DOHH2 (cell line): Measurements from ENCODE around the gene POM121L2.

ENCODE experiments used
- H3F3A ChIP-seq: fragments of 200-600 bp; sonication (generic), shearing (Covaris generic); 2 replicates; pipeline ENCODE4 v1.6.0; 2016; ENCODE audit warnings: antibody characterized with exemption, mild to moderate bottlenecking; ENCODE audit not compliant: control insufficient read depth, insufficient read depth
- H3K27ac ChIP-seq: fragments of 200-600 bp; sonication (generic); 2 replicates; pipeline ENCODE4 v1.5.1; 2014; ENCODE audit warnings: low read depth, mild to moderate bottlenecking, low read length, moderate library complexity
- H3K27me3 ChIP-seq: fragments of 200-600 bp; sonication (generic); 2 replicates; pipeline ENCODE4 v1.6.1; 2014; ENCODE audit warnings: mild to moderate bottlenecking, low read length, mixed read lengths; ENCODE audit not compliant: control insufficient read depth
- H3K36me3 ChIP-seq: fragments of 200-600 bp; sonication (generic); 2 replicates; pipeline ENCODE4 v1.6.1; 2014; ENCODE audit warnings: mild to moderate bottlenecking, low read length, moderate library complexity, mixed read lengths; ENCODE audit not compliant: control insufficient read depth
- H3K4me1 ChIP-seq: fragments of 200-600 bp; sonication (generic); 2 replicates; pipeline ENCODE4 v1.6.1; 2014; ENCODE audit warnings: mild to moderate bottlenecking, low read length, mixed read lengths; ENCODE audit not compliant: control insufficient read depth
- H3K4me2 ChIP-seq: fragments of 200-600 bp; sonication (generic); 2 replicates; pipeline ENCODE4 v1.6.0; 2014; ENCODE audit warnings: mild to moderate bottlenecking, low read length, moderate library complexity
- H3K4me3 ChIP-seq: fragments of 200-600 bp; sonication (generic); 2 replicates; pipeline ENCODE4 v1.5.1; 2014; ENCODE audit warnings: mild to moderate bottlenecking, low read length, mixed read lengths
- H3K79me2 ChIP-seq: fragments of 200-600 bp; sonication (generic); 2 replicates; pipeline ENCODE4 v1.6.1; 2014; ENCODE audit warnings: mild to moderate bottlenecking, low read length, mixed read lengths; ENCODE audit not compliant: control insufficient read depth
- H3K9me2 ChIP-seq: fragments of 200-600 bp; sonication (generic); replicated peaks from 2 replicates; pipeline ENCODE4 v1.6.1; 2014; ENCODE audit warnings: mild to moderate bottlenecking, low read length, mixed read lengths; ENCODE audit not compliant: control insufficient read depth
- H3K9me3 ChIP-seq: fragments of 200-600 bp; sonication (generic); 2 replicates; pipeline ENCODE4 v1.6.1; 2014; ENCODE audit warnings: antibody characterized with exemption, low read length, mixed read lengths; ENCODE audit not compliant: control insufficient read depth, insufficient read depth
- H4K20me1 ChIP-seq: fragments of 200-600 bp; sonication (generic); 2 replicates; pipeline ENCODE4 v1.6.0; 2014; ENCODE audit warnings: low read depth, mild to moderate bottlenecking, antibody characterized with exemption, low read length, moderate library complexity; ENCODE audit not compliant: control insufficient read depth, insufficient read depth
- CTCF ChIP-seq: fragments of 200-600 bp; sonication (generic); IDR thresholded peaks from one replicate; pipeline ENCODE4 v1.5.1; 2014; ENCODE audit warnings: antibody characterized with exemption, mild to moderate bottlenecking, low read depth, low read length; ENCODE audit not compliant: poor library complexity, severe bottlenecking
- EZH2phosphoT487 ChIP-seq: fragments of 200-600 bp; sonication (generic); IDR thresholded peaks from 2 replicates; pipeline ENCODE4 v1.6.1; 2017; ENCODE audit warnings: borderline replicate concordance, mild to moderate bottlenecking, antibody characterized with exemption, low read length, moderate library complexity, mixed read lengths

POM121L2 gene

DNA sequence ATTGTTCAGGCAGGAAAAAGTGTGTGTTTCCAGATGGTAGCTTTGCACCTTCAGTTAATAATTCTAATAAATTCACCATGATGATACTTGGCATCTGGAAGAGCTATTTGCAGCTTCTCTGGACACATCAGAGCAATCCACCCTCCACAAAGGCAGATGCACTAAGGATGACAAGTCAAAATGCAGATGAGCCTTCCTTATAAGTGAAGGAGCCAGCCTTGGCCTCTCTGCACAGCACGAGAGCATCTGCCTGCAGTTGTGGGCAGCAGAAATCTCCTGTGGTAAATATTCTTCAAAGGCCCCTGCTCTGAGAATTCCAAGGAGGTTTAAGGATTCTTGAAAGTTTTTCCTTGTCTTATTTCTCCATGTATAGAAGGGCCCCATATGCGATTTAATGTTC is 6.9 kb upstream of the POM121L2 start:
- Histone ChIP-seq H3K79me2 (no peaks in the 10 kb centered on the region), H3K27ac (no peak overlapping the region), H3K4me2 (no peak overlapping the region), H3K4me1 (no peaks in the 10 kb centered on the region), H3K4me3 (no peak overlapping the region), H3K9me2 (no peaks in the 10 kb centered on the region), H3F3A (no peaks in the 10 kb centered on the region), H3K27me3 (peaks cover 14% of the 10 kb centered on the region; the same call in 1 of the 2 replicates), H3K9me3 (no peaks in the 10 kb centered on the region), H4K20me1 (no peaks in the 10 kb centered on the region), H3K36me3 (no peaks in the 10 kb centered on the region)
- no peak for TF ChIP-seq CTCF
- no peak for TF ChIP-seq EZH2phosphoT487

DNA sequence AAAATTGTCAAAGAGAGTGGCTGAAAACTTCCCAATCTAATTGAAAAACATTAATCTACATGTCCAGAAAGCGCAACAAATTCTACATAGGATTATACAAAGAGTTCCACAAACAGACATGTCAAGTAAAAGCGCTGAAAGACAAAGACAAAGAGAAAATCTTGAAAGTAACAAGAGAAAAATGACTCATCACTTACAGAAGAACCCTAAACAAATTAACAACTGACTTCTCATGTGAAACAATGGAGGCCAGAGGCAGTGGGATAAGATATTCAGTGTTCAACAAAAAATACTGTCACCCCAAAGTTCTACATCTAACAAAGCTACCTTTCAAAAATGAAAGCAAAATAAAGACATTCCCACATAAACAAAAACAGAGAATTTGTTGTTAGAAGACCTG is 2.0 kb upstream of the POM121L2 start:
- Histone ChIP-seq H3K4me2 (no peak overlapping the region), H3F3A (no peaks in the 10 kb centered on the region), H3K4me1 (peaks cover 8% of the 10 kb centered on the region), H3K9me2 (no peaks in the 10 kb centered on the region), H3K9me3 (no peaks in the 10 kb centered on the region), H4K20me1 (no peaks in the 10 kb centered on the region), H3K27ac (no peak overlapping the region), H3K27me3 (peaks cover 21% of the 10 kb centered on the region; the same call in 1 of the 2 replicates), H3K36me3 (no peaks in the 10 kb centered on the region), H3K79me2 (no peaks in the 10 kb centered on the region), H3K4me3 (no peak overlapping the region)
- TF ChIP-seq EZH2phosphoT487 (no peak), CTCF (no peak)

DNA sequence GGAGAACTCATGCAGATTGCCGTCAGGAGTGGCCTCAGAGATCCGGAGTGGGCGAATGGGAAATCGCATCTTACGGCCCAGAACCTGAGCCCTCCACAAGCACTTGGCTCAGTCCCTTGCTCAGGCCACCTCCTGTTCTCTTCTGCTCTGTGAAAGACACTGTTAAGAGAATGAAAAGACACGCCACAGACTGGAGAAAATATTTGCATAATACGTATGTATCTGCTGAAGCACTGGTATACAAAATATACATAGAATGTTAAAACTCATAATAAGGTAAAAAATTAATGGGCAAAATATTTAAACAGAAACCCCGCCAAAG is 838 bp upstream of the POM121L2 start:
- H3K4me1 ChIP-seq = peaks cover 8% of the 10 kb centered on the region
- no peak for TF ChIP-seq EZH2phosphoT487
- no peak for TF ChIP-seq CTCF
- H3K9me3 ChIP-seq = no peaks in the 10 kb centered on the region
- no peak overlapping the region for H3K27ac ChIP-seq
- peaks cover 20% of the 10 kb centered on the region; the same call in 1 of the 2 replicates for H3K27me3 ChIP-seq
- no peaks in the 10 kb centered on the region for H3K9me2 ChIP-seq
- no peaks in the 10 kb centered on the region for H4K20me1 ChIP-seq
- H3F3A ChIP-seq = no peaks in the 10 kb centered on the region
- H3K4me2 ChIP-seq = peak overlapping the region; percentile 81
- H3K36me3 ChIP-seq = no peaks in the 10 kb centered on the region
- peak overlapping the region; percentile 75 for H3K4me3 ChIP-seq
- no peaks in the 10 kb centered on the region for H3K79me2 ChIP-seq

DNA sequence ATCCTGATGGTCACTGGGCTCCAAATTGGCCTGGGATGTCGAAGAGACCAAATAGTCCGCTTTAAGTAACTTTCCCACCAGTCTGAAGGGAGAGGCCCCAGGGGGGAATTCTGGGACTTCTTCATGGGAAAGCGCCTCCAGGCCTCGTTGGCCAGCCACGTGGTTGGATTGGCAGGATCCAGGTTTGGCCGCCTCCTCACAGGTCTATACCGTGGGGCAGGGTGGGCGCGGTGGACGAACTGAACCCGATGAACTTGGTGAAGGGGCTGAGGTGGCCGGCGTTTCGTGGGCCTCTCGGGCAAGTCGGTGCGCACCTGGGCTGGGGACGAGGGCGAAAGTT is 297 bp downstream of the POM121L2 start:
- H3K36me3 ChIP-seq = no peaks in the 10 kb centered on the region

More for the DNA sequence above, 297 bp downstream of the POM121L2 start:
- no peaks in the 10 kb centered on the region for H4K20me1 ChIP-seq
- no peaks in the 10 kb centered on the region for H3K9me2 ChIP-seq
- H3K9me3 ChIP-seq = no peaks in the 10 kb centered on the region
- H3K27me3 ChIP-seq = peaks cover 15% of the 10 kb centered on the region; the same call in 1 of the 2 replicates
- no peaks in the 10 kb centered on the region for H3F3A ChIP-seq
- 0 out of 2 replicates have a peak overlapping the region, but pooled peaks have one; percentile 81 for H3K4me2 ChIP-seq
- peaks cover 8% of the 10 kb centered on the region for H3K4me1 ChIP-seq
- H3K27ac ChIP-seq = no peak overlapping the region
- TF ChIP-seq EZH2phosphoT487 (no peak), CTCF (no peak)
- no peak overlapping the region for H3K4me3 ChIP-seq
- no peaks in the 10 kb centered on the region for H3K79me2 ChIP-seq
